ENCODE data around the gene PAQR3.

The PAQR3 gene

GRCh38 chr4:78939667-78940008 lies 400 bp upstream of the PAQR3 start:
- Histone ChIP-seq H3K27ac (peak overlapping the region; percentile 95), H3K9me3 (ENCODE audit: low read depth, low read length) (no peaks in the 10 kb centered on the region), H3K9ac (ENCODE audit: insufficient read length) (peak overlapping the region; percentile 79), H3K36me3 (ENCODE audit: insufficient read depth, low read length) (0 out of 2 replicates have a peak, but pooled peaks cover under 1% of the 10 kb centered on the region), H3K4me3 (peak overlapping the region; percentile 95)
- TF ChIP-seq FOXP2 (optimal IDR thresholded peaks at IDR 0.05; ENCODE audit: control extremely low read depth, extremely low read length, insufficient read depth) (no peak), EZH2 (IDR thresholded peaks at IDR 0.05) (no peak), POLR2AphosphoS5 (IDR thresholded peaks at IDR 0.05; ENCODE audit: borderline replicate concordance, low read depth, low read length) (no peak; the same call in 1 of the 2 replicates)
- DNase-seq (ENCODE audit: low read depth, low spot score): no peak

- H3K9me3 ChIP-seq (ENCODE audit: low read depth, low read length): no peaks in the 10 kb centered on the region
- TF ChIP-seq POLR2AphosphoS5 (IDR thresholded peaks at IDR 0.05; ENCODE audit: borderline replicate concordance, low read depth, low read length): no peak
- TF ChIP-seq EZH2 (IDR thresholded peaks at IDR 0.05): no peak
- H3K27ac ChIP-seq: no peak overlapping the region
- H3K36me3 ChIP-seq (ENCODE audit: insufficient read depth, low read length): peaks cover 5% of the 10 kb centered on the region; the same call in 1 of the 2 replicates
- H3K4me3 ChIP-seq: peak overlapping the region; percentile 95
- no peak for DNase-seq (ENCODE audit: low read depth, low spot score)
- H3K9ac ChIP-seq (ENCODE audit: insufficient read length): peak overlapping the region; percentile 80
These were observed 767 bp downstream of the PAQR3 start for GRCh38 chr4:78938474-78938867.

- TF ChIP-seq EZH2 (IDR thresholded peaks at IDR 0.05) (no peak), POLR2AphosphoS5 (IDR thresholded peaks at IDR 0.05; ENCODE audit: borderline replicate concordance, low read depth, low read length) (no peak), FOXP2 (optimal IDR thresholded peaks at IDR 0.05; ENCODE audit: control extremely low read depth, extremely low read length, insufficient read depth) (no peak)
- peak overlapping the region; percentile 95 for H3K4me3 ChIP-seq
- no peak overlapping the region for H3K9ac ChIP-seq (ENCODE audit: insufficient read length)
- no peaks in the 10 kb centered on the region for H3K9me3 ChIP-seq (ENCODE audit: low read depth, low read length)
- peaks cover 5% of the 10 kb centered on the region; the same call in 1 of the 2 replicates for H3K36me3 ChIP-seq (ENCODE audit: insufficient read depth, low read length)
- H3K27ac ChIP-seq: no peak overlapping the region
- DNase-seq (ENCODE audit: low read depth, low spot score): no peak
These were observed 1.4 kb downstream of the PAQR3 start for GRCh38 chr4:78937837-78938236.

GRCh38 chr4:78936989-78937388 lies 2.2 kb downstream of the PAQR3 start:
- Histone ChIP-seq H3K27ac (no peak overlapping the region), H3K9me3 (ENCODE audit: low read depth, low read length) (no peaks in the 10 kb centered on the region), H3K36me3 (ENCODE audit: insufficient read depth, low read length) (peaks cover 10% of the 10 kb centered on the region), H3K4me3 (no peak overlapping the region), H3K9ac (ENCODE audit: insufficient read length) (no peak overlapping the region)
- no peak for DNase-seq (ENCODE audit: low read depth, low spot score)
- TF ChIP-seq POLR2AphosphoS5 (IDR thresholded peaks at IDR 0.05; ENCODE audit: borderline replicate concordance, low read depth, low read length) (no peak), FOXP2 (optimal IDR thresholded peaks at IDR 0.05; ENCODE audit: control extremely low read depth, extremely low read length, insufficient read depth) (no peak), EZH2 (IDR thresholded peaks at IDR 0.05) (no peak)

- TF ChIP-seq EZH2 (IDR thresholded peaks at IDR 0.05) (no peak), FOXP2 (optimal IDR thresholded peaks at IDR 0.05; ENCODE audit: control extremely low read depth, extremely low read length, insufficient read depth) (no peak), POLR2AphosphoS5 (IDR thresholded peaks at IDR 0.05; ENCODE audit: borderline replicate concordance, low read depth, low read length) (no peak)
- Histone ChIP-seq H3K9ac (ENCODE audit: insufficient read length) (no peak overlapping the region), H3K36me3 (ENCODE audit: insufficient read depth, low read length) (peaks cover 35% of the 10 kb centered on the region), H3K4me3 (no peak overlapping the region), H3K9me3 (ENCODE audit: low read depth, low read length) (no peaks in the 10 kb centered on the region), H3K27ac (no peak overlapping the region)
- DNase-seq (ENCODE audit: low read depth, low spot score): no peak
These were observed 9.1 kb downstream of the PAQR3 start for GRCh38 chr4:78930016-78930629.

- Histone ChIP-seq H3K27ac (no peak overlapping the region), H3K9ac (ENCODE audit: insufficient read length) (no peak overlapping the region), H3K36me3 (ENCODE audit: insufficient read depth, low read length) (peaks cover 34% of the 10 kb centered on the region), H3K4me3 (no peak overlapping the region), H3K9me3 (ENCODE audit: low read depth, low read length) (no peaks in the 10 kb centered on the region)
- TF ChIP-seq FOXP2 (optimal IDR thresholded peaks at IDR 0.05; ENCODE audit: control extremely low read depth, extremely low read length, insufficient read depth) (no peak), POLR2AphosphoS5 (IDR thresholded peaks at IDR 0.05; ENCODE audit: borderline replicate concordance, low read depth, low read length) (no peak)
- DNase-seq (ENCODE audit: low read depth, low spot score): no peak
These were observed 10.4 kb downstream of the PAQR3 start for GRCh38 chr4:78928835-78929234.

GRCh38 chr4:78926826-78927225 lies 12.4 kb downstream of the PAQR3 start:
- no peak overlapping the region for H3K27ac ChIP-seq
- no peak overlapping the region for H3K4me3 ChIP-seq
- DNase-seq (ENCODE audit: low read depth, low spot score): no peak
- H3K36me3 ChIP-seq (ENCODE audit: insufficient read depth, low read length): peaks cover 31% of the 10 kb centered on the region
- no peak overlapping the region for H3K9ac ChIP-seq (ENCODE audit: insufficient read length)
- no peaks in the 10 kb centered on the region for H3K9me3 ChIP-seq (ENCODE audit: low read depth, low read length)
- no peak for TF ChIP-seq FOXP2 (optimal IDR thresholded peaks at IDR 0.05; ENCODE audit: control extremely low read depth, extremely low read length, insufficient read depth)

- Histone ChIP-seq H3K9me3 (ENCODE audit: low read depth, low read length) (no peaks in the 10 kb centered on the region), H3K27ac (no peak overlapping the region), H3K36me3 (ENCODE audit: insufficient read depth, low read length) (peaks cover 17% of the 10 kb centered on the region), H3K4me3 (no peak overlapping the region), H3K9ac (ENCODE audit: insufficient read length) (no peak overlapping the region)
- no peak for TF ChIP-seq EZH2 (IDR thresholded peaks at IDR 0.05)
- TF ChIP-seq POLR2AphosphoS5 (IDR thresholded peaks at IDR 0.05; ENCODE audit: borderline replicate concordance, low read depth, low read length): no peak
- no peak for TF ChIP-seq FOXP2 (optimal IDR thresholded peaks at IDR 0.05; ENCODE audit: control extremely low read depth, extremely low read length, insufficient read depth)
- DNase-seq (ENCODE audit: low read depth, low spot score): no peak
These were observed 15.6 kb downstream of the PAQR3 start for GRCh38 chr4:78923464-78924312.

Data from SK-N-MC (cell line).